ENCODE results near the gene SPSB4.

Gene SPSB4

DNA sequence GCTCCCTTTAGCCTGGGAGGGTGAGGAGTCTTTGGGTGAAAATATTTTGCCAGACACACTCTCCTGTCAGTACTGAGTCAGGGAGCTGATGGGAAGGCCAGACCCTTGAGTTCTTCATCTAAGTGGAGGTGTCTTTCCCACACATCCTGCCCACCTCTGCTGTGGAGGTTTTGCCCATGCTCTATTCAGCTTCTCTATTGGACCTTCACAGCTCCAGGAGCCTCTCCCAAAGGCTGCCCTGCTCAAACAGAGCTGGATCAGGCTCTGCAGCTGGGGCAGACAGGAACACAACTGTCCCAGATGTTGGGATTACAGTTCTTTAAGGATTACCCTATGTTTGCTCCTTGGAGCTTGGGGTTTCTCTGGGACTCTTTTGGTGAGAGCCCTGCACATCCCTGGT, 77.9 kb downstream of the SPSB4 start:
- Histone ChIP-seq H3K4me1 (ENCODE audit: control insufficient read depth, insufficient read depth, low read length) (no peaks in the 10 kb centered on the region), H3K9me3 (ENCODE audit: control insufficient read depth, insufficient read depth, low read depth, low read length) (no peaks in the 10 kb centered on the region), H3K4me3 (ENCODE audit: low read depth, low read length) (no peak overlapping the region), H3K27ac (ENCODE audit: extremely low read depth, low read depth, low read length) (no peak overlapping the region), H3K36me3 (ENCODE audit: control insufficient read depth in 2 of 2, insufficient read depth in 1 of 2, low read length in 2 of 2) (no peaks in the 10 kb centered on the region)
- ChIA-PET CTCF (interaction anchor here (0.7 kb wide), 1 partner anchor 181 kb away, joined by 3 read pairs; no protein-coding TSS in a partner anchor), POLR2A (no interaction called here)
- TF ChIP-seq SP2 (tag by site-specific recombination; IDR thresholded peaks at IDR 0.05): no peak
- no peak for TF ChIP-seq ZNF843 (tag by site-specific recombination; IDR thresholded peaks at IDR 0.05)
- no peak for TF ChIP-seq KLF7 (tag by site-specific recombination; IDR thresholded peaks at IDR 0.05; ENCODE audit: borderline replicate concordance)
- no peak for TF ChIP-seq ZNF292 (tag by site-specific recombination; IDR thresholded peaks at IDR 0.05; ENCODE audit: borderline replicate concordance, low read depth)
- TF ChIP-seq ZNF324 (tag by site-specific recombination; IDR thresholded peaks at IDR 0.05): no peak
- TF ChIP-seq ZNF423 (tag by site-specific recombination; IDR thresholded peaks at IDR 0.05): no peak
- TF ChIP-seq ZNF155 (tag by site-specific recombination; IDR thresholded peaks at IDR 0.05): no peak
- TF ChIP-seq ZNF561 (tag by site-specific recombination; IDR thresholded peaks at IDR 0.05; ENCODE audit: borderline replicate concordance): no peak
- TF ChIP-seq, protein P1, sequence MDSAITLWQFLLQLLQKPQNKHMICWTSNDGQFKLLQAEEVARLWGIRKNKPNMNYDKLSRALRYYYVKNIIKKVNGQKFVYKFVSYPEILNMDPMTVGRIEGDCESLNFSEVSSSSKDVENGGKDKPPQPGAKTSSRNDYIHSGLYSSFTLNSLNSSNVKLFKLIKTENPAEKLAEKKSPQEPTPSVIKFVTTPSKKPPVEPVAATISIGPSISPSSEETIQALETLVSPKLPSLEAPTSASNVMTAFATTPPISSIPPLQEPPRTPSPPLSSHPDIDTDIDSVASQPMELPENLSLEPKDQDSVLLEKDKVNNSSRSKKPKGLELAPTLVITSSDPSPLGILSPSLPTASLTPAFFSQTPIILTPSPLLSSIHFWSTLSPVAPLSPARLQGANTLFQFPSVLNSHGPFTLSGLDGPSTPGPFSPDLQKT (IDR thresholded peaks at IDR 0.05; ENCODE audit: borderline replicate concordance, low read depth, low read length): no peak
- no peak for TF ChIP-seq REPIN1 (tag by site-specific recombination; IDR thresholded peaks at IDR 0.05; ENCODE audit: low read depth)

DNA sequence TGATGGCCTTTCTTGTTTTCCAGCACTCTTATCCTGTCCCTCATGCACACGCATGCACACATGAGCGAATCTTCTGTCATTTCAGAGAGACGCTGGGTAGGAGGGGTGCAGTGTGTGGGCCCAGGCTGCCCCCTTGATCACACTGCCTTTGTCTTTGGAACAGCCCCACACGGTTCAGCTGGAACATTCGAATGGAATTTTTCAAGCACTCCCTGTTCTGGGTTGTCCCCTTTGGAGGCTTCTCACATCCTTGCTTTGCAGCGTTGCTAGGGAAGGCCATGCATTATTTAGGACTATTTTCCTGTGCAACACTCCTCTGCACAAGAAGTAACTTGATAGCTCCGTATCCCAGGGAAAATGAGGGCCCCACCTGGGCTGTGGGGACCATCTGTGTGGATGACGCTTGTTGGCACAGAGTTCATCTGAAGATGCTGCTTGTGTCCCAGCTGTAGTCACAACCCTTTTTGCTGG, 78.4 kb downstream of the SPSB4 start:
- POLR2A ChIA-PET: no interaction called here
- no peak overlapping the region for H3K4me3 ChIP-seq (ENCODE audit: low read depth, low read length)
- no peaks in the 10 kb centered on the region for H3K9me3 ChIP-seq (ENCODE audit: control insufficient read depth, insufficient read depth, low read depth, low read length)
- no peak overlapping the region for H3K27ac ChIP-seq (ENCODE audit: extremely low read depth, low read depth, low read length)
- TF ChIP-seq, protein P2, sequence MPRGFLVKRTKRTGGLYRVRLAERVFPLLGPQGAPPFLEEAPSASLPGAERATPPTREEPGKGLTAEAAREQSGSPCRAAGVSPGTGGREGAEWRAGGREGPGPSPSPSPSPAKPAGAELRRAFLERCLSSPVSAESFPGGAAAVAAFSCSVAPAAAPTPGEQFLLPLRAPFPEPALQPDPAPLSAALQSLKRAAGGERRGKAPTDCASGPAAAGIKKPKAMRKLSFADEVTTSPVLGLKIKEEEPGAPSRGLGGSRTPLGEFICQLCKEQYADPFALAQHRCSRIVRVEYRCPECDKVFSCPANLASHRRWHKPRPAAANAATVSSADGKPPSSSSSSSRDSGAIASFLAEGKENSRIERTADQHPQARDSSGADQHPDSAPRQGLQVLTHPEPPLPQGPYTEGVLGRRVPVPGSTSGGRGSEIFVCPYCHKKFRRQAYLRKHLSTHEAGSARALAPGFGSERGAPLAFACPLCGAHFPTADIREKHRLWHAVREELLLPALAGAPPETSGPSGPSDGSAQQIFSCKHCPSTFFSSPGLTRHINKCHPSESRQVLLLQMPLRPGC (tag by site-specific recombination; IDR thresholded peaks at IDR 0.05): no peak
- TF ChIP-seq, protein P3, sequence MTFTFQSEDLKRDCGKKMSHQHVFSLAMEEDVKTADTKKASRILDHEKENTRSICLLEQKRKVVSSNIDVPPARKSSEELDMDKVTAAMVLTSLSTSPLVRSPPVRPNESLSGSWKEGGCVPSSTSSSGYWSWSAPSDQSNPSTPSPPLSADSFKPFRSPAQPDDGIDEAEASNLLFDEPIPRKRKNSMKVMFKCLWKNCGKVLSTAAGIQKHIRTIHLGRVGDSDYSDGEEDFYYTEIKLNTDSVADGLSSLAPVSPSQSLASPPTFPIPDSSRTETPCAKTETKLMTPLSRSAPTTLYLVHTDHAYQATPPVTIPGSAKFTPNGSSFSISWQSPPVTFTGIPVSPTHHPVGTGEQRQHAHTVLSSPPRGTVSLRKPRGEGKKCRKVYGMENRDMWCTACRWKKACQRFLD (tag by site-specific recombination; IDR thresholded peaks at IDR 0.05): no peak
- TF ChIP-seq YY1 (tag by site-specific recombination; IDR thresholded peaks at IDR 0.05) (no peak), ZNF169 (tag by site-specific recombination; IDR thresholded peaks at IDR 0.05) (no peak), REPIN1 (tag by site-specific recombination; IDR thresholded peaks at IDR 0.05; ENCODE audit: low read depth) (no peak), GLI4 (tag by site-specific recombination; IDR thresholded peaks at IDR 0.05) (no peak), BCL11A (tag by site-specific recombination; IDR thresholded peaks at IDR 0.05; ENCODE audit: low read depth) (no peak), ZNF600 (tag by site-specific recombination; IDR thresholded peaks at IDR 0.05) (no peak), ZNF157 (tag by site-specific recombination; IDR thresholded peaks at IDR 0.05) (no peak), ZNF830 (tag by site-specific recombination; IDR thresholded peaks at IDR 0.05; ENCODE audit: low read depth) (no peak), ZNF184 (tag by site-specific recombination; IDR thresholded peaks at IDR 0.05) (no peak), ZBTB20 (tag by site-specific recombination; IDR thresholded peaks at IDR 0.05) (no peak), ZFP37 (tag by site-specific recombination; IDR thresholded peaks at IDR 0.05) (no peak), WT1 (tag by site-specific recombination; IDR thresholded peaks at IDR 0.05) (no peak), ZNF792 (tag by site-specific recombination; IDR thresholded peaks at IDR 0.05) (no peak), ZBTB21 (tag by site-specific recombination; IDR thresholded peaks at IDR 0.05) (no peak)
- CTCF ChIA-PET: interaction anchor here (0.6 kb wide), 1 partner anchor 165 kb away, joined by 4 read pairs; no protein-coding TSS in a partner anchor
- no peaks in the 10 kb centered on the region for H3K36me3 ChIP-seq (ENCODE audit: control insufficient read depth in 2 of 2, insufficient read depth in 1 of 2, low read length in 2 of 2)
- H3K4me1 ChIP-seq (ENCODE audit: control insufficient read depth, insufficient read depth, low read length): no peaks in the 10 kb centered on the region
